ENCODE measurements around the gene MYO1E.

GRCh38 chr15:59199626-59200465, 172.8 kb downstream of the MYO1E start:
- TF ChIP-seq FOS (IDR thresholded peaks at IDR 0.05; ENCODE audit: low read depth, low read length) (peak; percentile 65), CTCF (conservative IDR thresholded peaks at IDR 0.05; ENCODE audit: low read depth, low read length) (no peak), MAZ (IDR thresholded peaks at IDR 0.05; ENCODE audit: borderline replicate concordance, low read depth, low read length) (no peak), POLR2A (IDR thresholded peaks at IDR 0.05; ENCODE audit: low read depth, low read length) (no peak), SMC3 (IDR thresholded peaks at IDR 0.05; ENCODE audit: low read depth, low read length) (no peak; the same call in 1 of the 2 replicates), MXI1 (IDR thresholded peaks at IDR 0.05; ENCODE audit: borderline replicate concordance, low read depth, low read length) (no peak)

Measured in IMR-90 (cell line).